H1 (cell line): ENCODE results near the gene DNAJC28. TPM values are rescaled to one million over a fixed set of nuclear protein-coding genes. Genes with fewer than 3 reads are reported as not detected.

Source experiments
- CTCF ChIA-PET: fragments of 300-600 bp; sonication (Branson Sonifier 250); formaldehyde crosslinking; loops from one replicate; lab custom pipeline; 2021; ENCODE audit not compliant: partially characterized antibody; lab: Charles Lee
- POLR2A ChIA-PET: fragments of 300-600 bp; sonication (Branson Sonifier 250); formaldehyde crosslinking; loops from one replicate; lab custom pipeline; 2021; ENCODE audit warnings: inconsistent platforms; ENCODE audit not compliant: partially characterized antibody; lab: Charles Lee
- DNase-seq, 2 experiments: peaks; one replicate each; pipeline versions ENCODE4 v3.0.0 to v3.0.0-alpha.2; 2010 to 2022; ENCODE audit warnings: low spot score in 2 of 2, low read depth in 1 of 2, mixed read lengths in 1 of 2
- FAIRE-seq: peaks from 2 replicates; lab custom pipeline; 2011; peaks lifted over from hg19 to GRCh38; lab: Jason Lieb, UNC
- H2AFZ ChIP-seq: 2 replicates; pipeline ENCODE4 v1.8.1; 2012; ENCODE audit warnings: low read length, inconsistent platforms
- H2AK5ac ChIP-seq: 2 replicates; pipeline ENCODE4 v1.6.1; 2013; ENCODE audit warnings: low read depth, low read length
- H2BK120ac ChIP-seq: replicated peaks from 2 replicates; pipeline ENCODE3; 2013; ENCODE audit warnings: low read depth, low read length, inconsistent platforms
- H2BK12ac ChIP-seq: 2 replicates; pipeline ENCODE4 v1.6.1; 2013; ENCODE audit warnings: low read depth, low read length
- H2BK15ac ChIP-seq: 2 replicates; pipeline ENCODE4 v1.6.1; 2013; ENCODE audit warnings: low read length
- H2BK20ac ChIP-seq: 2 replicates; pipeline ENCODE4 v1.6.1; 2013; ENCODE audit warnings: low read length
- H2BK5ac ChIP-seq: 2 replicates; pipeline ENCODE4 v1.6.1; 2013; ENCODE audit warnings: low read depth, low read length
- H3K14ac ChIP-seq: 2 replicates; pipeline ENCODE4 v1.6.1; 2013; ENCODE audit warnings: inconsistent platforms; ENCODE audit not compliant: insufficient read length
- H3K18ac ChIP-seq: 2 replicates; pipeline ENCODE4 v1.6.1; 2013; ENCODE audit warnings: low read length; ENCODE audit errors: extremely low read depth
- H3K23ac ChIP-seq: 2 replicates; pipeline ENCODE4 v1.6.1; 2013; ENCODE audit warnings: inconsistent platforms; ENCODE audit not compliant: insufficient read length
- H3K23me2 ChIP-seq: 2 replicates; pipeline ENCODE4 v1.6.1; 2013; ENCODE audit warnings: low read depth, low read length
- H3K27ac ChIP-seq: 2 replicates; pipeline ENCODE4 v1.6.1; 2011; ENCODE audit warnings: low read depth, low read length, inconsistent platforms
- H3K27me3 ChIP-seq, 4 experiments: replicated peaks in 1 of 4; 1 replicate in 1 of 4; 2 replicates in 3 of 4; pipeline versions ENCODE4 v1.6.1 to v1.8.1; 2011 to 2013; ENCODE audit warnings: low read length in 3 of 4, mild to moderate bottlenecking in 3 of 4, inconsistent platforms in 2 of 4, mixed read lengths in 2 of 4, moderate library complexity in 1 of 4; ENCODE audit not compliant: control insufficient read depth in 3 of 4, insufficient read depth in 3 of 4; ENCODE audit errors: extremely low read depth in 1 of 4
- H3K36me3 ChIP-seq, 4 experiments: 2 replicates each; pipeline versions ENCODE4 v1.6.1 to v1.8.1; 2011 to 2013; ENCODE audit warnings: mild to moderate bottlenecking in 4 of 4, low read length in 3 of 4, moderate library complexity in 2 of 4, control low read depth in 1 of 4, inconsistent platforms in 1 of 4; ENCODE audit not compliant: insufficient read depth in 4 of 4, control insufficient read depth in 2 of 4
- H3K4ac ChIP-seq: replicated peaks from 2 replicates; pipeline ENCODE3; 2013; ENCODE audit warnings: low read length, low read depth, mixed read lengths, inconsistent platforms; ENCODE audit not compliant: insufficient read length
- H3K4me1 ChIP-seq, 4 experiments: replicated peaks in 1 of 4; 1 replicate in 1 of 4; 2 replicates in 3 of 4; pipeline versions ENCODE4 v1.6.1 to v1.8.1; 2011 to 2013; ENCODE audit warnings: low read length in 3 of 4, inconsistent platforms in 2 of 4, mixed read lengths in 1 of 4; ENCODE audit not compliant: insufficient read depth in 4 of 4, control insufficient read depth in 3 of 4
- H3K4me2 ChIP-seq, 2 experiments: 2 replicates each; pipeline versions ENCODE4 v1.6.1 to v1.8.1; 2011 to 2013; ENCODE audit warnings: low read depth in 2 of 2, low read length in 2 of 2, control low read depth in 1 of 2, inconsistent platforms in 1 of 2, mild to moderate bottlenecking in 1 of 2; ENCODE audit not compliant: insufficient read depth in 1 of 2
- H3K4me3 ChIP-seq, 4 experiments: fragments of 200-600, 300-600 bp in 1 of 4; sonication (generic), shearing (Covaris generic), sonication (Bioruptor Twin) in 1 of 4; 2 replicates each; pipeline versions ENCODE4 v1.5.1 to v1.8.1; 2011 to 2016; ENCODE audit warnings: low read length in 4 of 4, low read depth in 3 of 4, control low read depth in 2 of 4, inconsistent platforms in 2 of 4, mild to moderate bottlenecking in 2 of 4, mixed read lengths in 1 of 4, moderate library complexity in 1 of 4; ENCODE audit not compliant: insufficient read depth in 2 of 4; ENCODE audit errors: extremely low read depth in 1 of 4
- H3K56ac ChIP-seq: replicated peaks from 2 replicates; pipeline ENCODE3; 2013; ENCODE audit warnings: low read depth, mild to moderate bottlenecking, mixed read lengths, low read length, inconsistent platforms; ENCODE audit not compliant: insufficient read length
- H3K79me1 ChIP-seq: 2 replicates; pipeline ENCODE4 v1.6.1; 2013; ENCODE audit warnings: low read depth, low read length, control low read depth
- H3K79me2 ChIP-seq, 2 experiments: 2 replicates each; pipeline versions ENCODE4 v1.6.1 to v1.8.1; 2012 to 2013; ENCODE audit warnings: low read length in 2 of 2, mild to moderate bottlenecking in 2 of 2, inconsistent platforms in 1 of 2; ENCODE audit not compliant: insufficient read depth in 2 of 2, control insufficient read depth in 1 of 2
- H3K9ac ChIP-seq, 4 experiments: replicated peaks in 1 of 4; 1 replicate in 1 of 4; 2 replicates in 3 of 4; pipeline versions ENCODE4 v1.6.1 to v1.8.1; 2011 to 2013; ENCODE audit warnings: low read depth in 3 of 4, low read length in 3 of 4, control low read depth in 2 of 4, mild to moderate bottlenecking in 2 of 4, moderate library complexity in 2 of 4, inconsistent platforms in 1 of 4; ENCODE audit errors: extremely low read depth in 1 of 4
- H3K9me3 ChIP-seq, 2 experiments: 2 replicates each; pipeline versions ENCODE4 v1.6.1 to v1.8.1; 2012 to 2013; ENCODE audit warnings: mild to moderate bottlenecking in 2 of 2, moderate library complexity in 2 of 2, control low read depth in 1 of 2, inconsistent platforms in 1 of 2, low read depth in 1 of 2, low read length in 1 of 2, mixed read lengths in 1 of 2; ENCODE audit not compliant: insufficient read depth in 2 of 2
- H4K20me1 ChIP-seq, 2 experiments: replicated peaks in 1 of 2; 2 replicates each; pipeline versions ENCODE3 to v1.8.1; 2011 to 2013; ENCODE audit warnings: inconsistent platforms in 2 of 2, low read length in 2 of 2, mild to moderate bottlenecking in 1 of 2; ENCODE audit not compliant: insufficient read depth in 2 of 2, control insufficient read depth in 1 of 2
- H4K5ac ChIP-seq: 2 replicates; pipeline ENCODE4 v1.6.1; 2013; ENCODE audit warnings: low read length, low read depth, mixed read lengths, inconsistent platforms; ENCODE audit not compliant: insufficient read length
- H4K8ac ChIP-seq: 2 replicates; pipeline ENCODE4 v1.8.0; 2013; ENCODE audit warnings: mild to moderate bottlenecking, moderate library complexity, low read length, inconsistent platforms; ENCODE audit not compliant: insufficient read depth; ENCODE audit errors: extremely low read depth
- H4K91ac ChIP-seq: replicated peaks from 2 replicates; pipeline ENCODE3; 2013; ENCODE audit warnings: low read length, mixed read lengths, inconsistent platforms; ENCODE audit not compliant: insufficient read length
- JUN ChIP-seq: IDR thresholded peaks from 2 replicates; pipeline ENCODE4 v1.6.1; 2011; ENCODE audit warnings: low read depth, mild to moderate bottlenecking, improper control_type of control experiment, low read length
- SP2 ChIP-seq: IDR thresholded peaks from 2 replicates; pipeline ENCODE4 v1.6.1; 2012; ENCODE audit warnings: mild to moderate bottlenecking, low read length, inconsistent platforms
- TCF12 ChIP-seq: IDR thresholded peaks from 2 replicates; pipeline ENCODE4 v1.6.1; 2011; ENCODE audit warnings: low read depth, mild to moderate bottlenecking, low read length
- TEAD4 ChIP-seq: IDR thresholded peaks from 2 replicates; pipeline ENCODE4 v1.6.1; 2012; ENCODE audit warnings: low read depth, low read length, inconsistent platforms, mixed read lengths
- WGBS, 2 experiments: shearing (Covaris generic) in 1 of 2; methylation state at CpG; one replicate each; pipeline versions ENCODE4 v1.1.6 to v1.1.7; 2013 to 2015; ENCODE audit warnings: low lambda C conversion rate in 2 of 2, mixed read lengths in 2 of 2, inconsistent platforms in 1 of 2, low coverage in 1 of 2, missing lambda C conversion rate in 1 of 2; ENCODE audit not compliant: insufficient replicate concordance in 2 of 2, insufficient coverage in 1 of 2, insufficient read length in 1 of 2; ENCODE audit errors: extremely low coverage in 1 of 2, missing lambda C conversion rate in 1 of 2; 5-methylcytosine and 5-hydroxymethylcytosine counted together
- polyA plus RNA-seq, 7 experiments: library from polyadenylated mRNA; depleted of rRNA in 3 of 7; stranded (reverse) in 5 of 7; unstranded in 2 of 7; fragments of >200 nt in 5 of 7; fragments of 200-250 nt in 2 of 7; gene quantifications; 1 replicate in 5 of 7; 2 replicates in 1 of 7; 4 replicates in 1 of 7; pipeline versions ENCODE4 v1.2.1 to v1.2.3, GENCODE V29; 2011 to 2013; ENCODE audit warnings: missing spikeins in 2 of 7, mixed read lengths in 2 of 7
- total RNA-seq: library from RNA; stranded (reverse); fragmentation: NEBNext Ultra II Directional; extraction: Animal tissue kit (Norgen Biotek cat#: 25700); gene quantifications from 2 replicates; pipeline ENCODE4 v1.2.1, GENCODE V29; 2021

DNAJC28 gene
- total and polyA plus RNA-seq, 2 of the 8 experiments (the other 6 are each of a cell fraction or from before 2014, with no cell fraction given) = 0.97 to 4.3 TPM

DNA sequence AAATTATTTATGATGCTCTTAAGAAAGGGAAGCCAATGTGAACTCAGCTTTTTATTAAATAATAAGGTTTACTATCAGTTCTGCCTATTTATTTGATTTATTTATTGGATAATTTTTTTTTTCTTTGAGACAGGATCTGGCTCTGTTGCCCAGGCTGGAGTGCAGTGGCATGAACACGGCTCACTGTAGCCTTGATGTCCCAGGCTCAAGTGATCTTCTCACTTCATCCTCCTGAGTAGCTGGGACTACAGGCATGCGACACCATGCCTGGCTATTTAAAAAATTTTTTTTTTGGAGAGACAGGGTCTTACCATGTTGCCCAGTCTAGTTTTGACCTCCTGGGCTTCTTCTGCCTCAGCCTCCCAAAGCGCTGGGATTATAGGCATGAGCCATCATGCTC lies 21.0 kb upstream of the DNAJC28 start:
- Histone ChIP-seq H3K27ac (no peak overlapping the region), H3K9me3 (no peaks in the 10 kb centered on the region), H3K9ac (no peak overlapping the region), H3K4me2 (no peak overlapping the region), H3K4me1 (no peaks in the 10 kb centered on the region), H4K8ac (no peak overlapping the region), H3K23ac (no peak overlapping the region), H3K14ac (no peak overlapping the region), H4K20me1 (peaks cover 0 to 6% of the 10 kb centered on the region in 2 experiments), H3K4me3 (no peak overlapping the region), H3K79me1 (no peaks in the 10 kb centered on the region), H3K18ac (no peak overlapping the region), H3K56ac (no peak overlapping the region), H2BK12ac (no peak overlapping the region), H4K91ac (no peak overlapping the region), H3K23me2 (no peaks in the 10 kb centered on the region), H2AFZ (no peak overlapping the region), H3K79me2 (no peaks in the 10 kb centered on the region), H2BK120ac (no peak overlapping the region), H2AK5ac (no peak overlapping the region), H3K4ac (no peak overlapping the region), H2BK15ac (no peak overlapping the region), H4K5ac (no peak overlapping the region), H2BK20ac (no peak overlapping the region), H3K36me3 (peaks cover 17 to 96% (median 69%) of the 10 kb centered on the region in 4 experiments), H2BK5ac (no peak overlapping the region), H3K27me3 (no peaks in the 10 kb centered on the region)
- no peak for FAIRE-seq
- ChIA-PET POLR2A (interaction anchor here (0.6 to 4.9 kb wide), 6 partner anchors 9 to 29 kb away, joined by 3 to 23 read pairs (median 4); partner anchors contain the start of gene GART), CTCF (no interaction called here)
- 97% methylated on average over 3 of the region's 3 CpGs; no CpG with 5 or more reads in 1 of the 2 experiments for WGBS, 2 experiments
- no peak for DNase-seq
- TF ChIP-seq TCF12 (no peak), TEAD4 (no peak), SP2 (no peak), JUN (no peak)
